H9 (cell line): ENCODE results near the gene AHNAK2. TPM values are rescaled to one million over a fixed set of nuclear protein-coding genes. Genes with fewer than 3 reads are reported as not detected.

ENCODE experiments used
- DNase-seq: peaks from one replicate; pipeline ENCODE4 v3.0.0-alpha.2; 2017
- H2AFZ ChIP-seq: one replicate; pipeline ENCODE4 v1.6.1; 2013; ENCODE audit warnings: mild to moderate bottlenecking, low read length, control low read depth, moderate library complexity
- H2AK5ac ChIP-seq: 2 replicates; pipeline ENCODE4 v1.6.1; 2013; ENCODE audit warnings: low read length, control low read depth, mixed read lengths; ENCODE audit not compliant: insufficient read length
- H2BK120ac ChIP-seq: one replicate; pipeline ENCODE4 v1.6.1; 2013; ENCODE audit warnings: low read depth, mild to moderate bottlenecking, low read length, control low read depth, inconsistent platforms; ENCODE audit not compliant: poor library complexity, severe bottlenecking
- H2BK12ac ChIP-seq: 2 replicates; pipeline ENCODE4 v1.6.1; 2013; ENCODE audit warnings: low read length, control low read depth, mixed read lengths, low read depth; ENCODE audit not compliant: insufficient read length
- H2BK15ac ChIP-seq: 2 replicates; pipeline ENCODE4 v1.6.1; 2013; ENCODE audit warnings: low read depth, low read length, control low read depth
- H2BK20ac ChIP-seq: one replicate; pipeline ENCODE4 v1.6.1; 2013; ENCODE audit warnings: low read depth, mild to moderate bottlenecking, low read length, control low read depth, inconsistent platforms; ENCODE audit not compliant: poor library complexity, severe bottlenecking
- H2BK5ac ChIP-seq: 2 replicates; pipeline ENCODE4 v1.6.1; 2013; ENCODE audit warnings: low read length, control low read depth, mixed read lengths; ENCODE audit not compliant: insufficient read length
- H3K14ac ChIP-seq: 2 replicates; pipeline ENCODE4 v1.6.1; 2013; ENCODE audit warnings: low read length, control low read depth; ENCODE audit not compliant: insufficient read depth
- H3K18ac ChIP-seq: 2 replicates; pipeline ENCODE4 v1.6.1; 2013; ENCODE audit warnings: low read depth, mild to moderate bottlenecking, mixed read lengths, low read length, control low read depth; ENCODE audit not compliant: insufficient read length
- H3K23ac ChIP-seq: 2 replicates; pipeline ENCODE4 v1.6.1; 2013; ENCODE audit warnings: low read length, control low read depth, mixed read lengths, low read depth; ENCODE audit not compliant: insufficient read length
- H3K23me2 ChIP-seq: 2 replicates; pipeline ENCODE4 v1.6.1; 2013; ENCODE audit warnings: low read depth, mild to moderate bottlenecking, mixed read lengths, low read length, control low read depth; ENCODE audit not compliant: insufficient read length, poor library complexity, severe bottlenecking
- H3K27ac ChIP-seq: 2 replicates; pipeline ENCODE4 v1.5.1; 2013; ENCODE audit warnings: low read length, control low read depth, mixed read lengths, low read depth; ENCODE audit not compliant: insufficient read length
- H3K27me3 ChIP-seq: 2 replicates; pipeline ENCODE4 v1.6.1; 2013; ENCODE audit warnings: low read length, control low read depth, inconsistent platforms; ENCODE audit not compliant: insufficient read depth
- H3K4ac ChIP-seq: 2 replicates; pipeline ENCODE4 v1.6.1; 2013; ENCODE audit warnings: low read depth, mild to moderate bottlenecking, control low read depth, inconsistent platforms, low read length, moderate library complexity
- H3K4me1 ChIP-seq: 2 replicates; pipeline ENCODE4 v1.6.1; 2013; ENCODE audit warnings: low read length, control low read depth, inconsistent platforms; ENCODE audit not compliant: insufficient read depth
- H3K4me2 ChIP-seq: 2 replicates; pipeline ENCODE4 v1.6.1; 2013; ENCODE audit warnings: low read length, control low read depth, mixed read lengths; ENCODE audit not compliant: insufficient read length, insufficient read depth
- H3K56ac ChIP-seq: 2 replicates; pipeline ENCODE4 v1.6.1; 2013; ENCODE audit warnings: low read depth, mild to moderate bottlenecking, mixed read lengths, low read length, control low read depth; ENCODE audit not compliant: insufficient read length
- H3K79me1 ChIP-seq: 2 replicates; pipeline ENCODE4 v1.6.1; 2013; ENCODE audit warnings: low read depth, mild to moderate bottlenecking, moderate library complexity, low read length, control low read depth, inconsistent platforms; ENCODE audit not compliant: insufficient read depth, poor library complexity, severe bottlenecking
- H3K79me2 ChIP-seq: 2 replicates; pipeline ENCODE4 v1.6.1; 2013; ENCODE audit warnings: low read length, control low read depth, inconsistent platforms; ENCODE audit not compliant: insufficient read depth
- H3K9ac ChIP-seq: 2 replicates; pipeline ENCODE4 v1.6.1; 2013; ENCODE audit warnings: low read length, control low read depth, mixed read lengths; ENCODE audit not compliant: insufficient read length; ENCODE audit errors: extremely low read depth
- H3K9me3 ChIP-seq: one replicate; pipeline ENCODE4 v1.6.1; 2013; ENCODE audit warnings: low read depth, low read length, inconsistent platforms; ENCODE audit not compliant: control insufficient read depth
- H3T11ph ChIP-seq: one replicate; pipeline ENCODE4 v1.6.1; 2013; ENCODE audit warnings: mild to moderate bottlenecking, low read length, control low read depth, inconsistent platforms
- H4K20me1 ChIP-seq: one replicate; pipeline ENCODE4 v1.6.1; 2013; ENCODE audit not compliant: control insufficient read depth, insufficient read length, insufficient read depth
- H4K5ac ChIP-seq: 2 replicates; pipeline ENCODE4 v1.6.1; 2013; ENCODE audit warnings: low read depth, mild to moderate bottlenecking, mixed read lengths, low read length, control low read depth; ENCODE audit not compliant: insufficient read length
- H4K8ac ChIP-seq: replicated peaks from 2 replicates; pipeline ENCODE4 v1.6.1; 2013; ENCODE audit warnings: low read length, control low read depth, mixed read lengths, low read depth; ENCODE audit not compliant: insufficient read length
- H4K91ac ChIP-seq: 2 replicates; pipeline ENCODE4 v1.6.1; 2013; ENCODE audit warnings: low read depth, mild to moderate bottlenecking, moderate library complexity, mixed read lengths, low read length, control low read depth; ENCODE audit not compliant: insufficient read length
- H3K27ac Mint-ChIP-seq, 3 experiments: 2 replicates in 2 of 3; 3 replicates in 1 of 3; pipeline ENCODE4 v1.8.0; 2020 to 2021; ENCODE audit warnings: mixed read lengths in 3 of 3, mild to moderate bottlenecking in 1 of 3, moderate library complexity in 1 of 3
- H3K27me3 Mint-ChIP-seq: 2 replicates; pipeline ENCODE4 v1.8.0; 2021; ENCODE audit warnings: low read depth, mild to moderate bottlenecking, moderate library complexity, mixed read lengths
- H3K36me3 Mint-ChIP-seq, 3 experiments: 2 replicates in 2 of 3; 3 replicates in 1 of 3; pipeline ENCODE4 v1.8.0; 2020 to 2021; ENCODE audit warnings: low read depth in 3 of 3, mixed read lengths in 3 of 3; ENCODE audit not compliant: insufficient read depth in 1 of 3
- H3K4me1 Mint-ChIP-seq, 2 experiments: 2 replicates each; pipeline ENCODE4 v1.8.0; 2020; ENCODE audit warnings: mixed read lengths in 2 of 2
- H3K4me3 Mint-ChIP-seq, 2 experiments: 2 replicates in 1 of 2; 3 replicates in 1 of 2; pipeline ENCODE4 v1.8.0; 2020 to 2021; ENCODE audit warnings: mild to moderate bottlenecking in 2 of 2, mixed read lengths in 2 of 2, moderate library complexity in 1 of 2
- H3K9me3 Mint-ChIP-seq, 2 experiments: 2 replicates in 1 of 2; 3 replicates in 1 of 2; pipeline ENCODE4 v1.8.0; 2020; ENCODE audit warnings: mild to moderate bottlenecking in 2 of 2, mixed read lengths in 2 of 2, moderate library complexity in 1 of 2
- WGBS: extraction: QIAGEN DNeasy Blood & Tissue Kit; methylation state at CpG from one replicate; pipeline ENCODE4 v1.1.7; 2013; ENCODE audit warnings: missing lambda C conversion rate, low lambda C conversion rate, mixed read lengths; ENCODE audit not compliant: insufficient read length; ENCODE audit errors: extremely low coverage; 5-methylcytosine and 5-hydroxymethylcytosine counted together
- total RNA-seq: library from RNA; stranded (reverse); gene quantifications from 2 replicates; pipeline ENCODE4 v1.2.1, GENCODE V29; 2021
- TF ChIP-seq, protein P1 (sequence below): fragments of 200-600 bp; sonication (generic); conservative IDR thresholded peaks from 3 replicates; pipeline ENCODE4 v1.8.0; 2021; ENCODE audit warnings: antibody characterized with exemption, mild to moderate bottlenecking

AHNAK2 gene
- total RNA-seq, 1 experiment from 2014 or later: 2.8 TPM

DNA sequence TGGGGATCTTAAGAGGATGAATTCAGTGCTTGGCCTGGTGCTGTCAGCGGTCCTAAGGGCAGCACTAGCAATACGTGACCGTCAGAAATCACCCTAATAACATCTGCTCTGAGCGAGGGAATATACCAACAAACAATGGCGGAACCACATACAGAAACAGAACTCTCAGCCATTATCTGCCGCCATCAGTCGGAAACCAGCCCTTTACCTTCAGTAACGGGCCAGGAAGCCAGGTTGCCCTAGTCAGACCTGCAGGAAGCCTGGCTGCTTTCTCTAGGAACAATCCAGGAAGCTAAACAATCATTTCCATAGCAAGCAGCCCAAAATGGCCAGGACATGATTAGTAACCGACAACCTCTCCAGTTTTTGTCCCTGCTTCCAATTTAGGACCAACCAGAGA is 37.1 kb upstream of the AHNAK2 start:
- H3K36me3 Mint-ChIP-seq: peaks cover 18 to 57% (median 50%) of the 10 kb centered on the region in 3 experiments; a peak in 6 of 7 replicates
- no peak overlapping the region for H4K5ac ChIP-seq
- H3K4me1 ChIP-seq: peaks cover 5% of the 10 kb centered on the region; the same call in 1 of the 2 replicates
- H3K23ac ChIP-seq: no peak overlapping the region
- no peak for DNase-seq
- no peak overlapping the region for H4K91ac ChIP-seq
- peak overlapping the region; percentile 0 to 6; a peak in 2 of 5 replicates for H3K4me3 Mint-ChIP-seq
- no peak overlapping the region for H2BK12ac ChIP-seq
- no peak overlapping the region for H3K9ac ChIP-seq
- H3K56ac ChIP-seq: no peak overlapping the region
- H3K4me1 Mint-ChIP-seq: peaks cover 57 to 74% of the 10 kb centered on the region in 2 experiments
- no peak overlapping the region for H3K4me2 ChIP-seq
- no peak overlapping the region for H2AFZ ChIP-seq
- H3K79me2 ChIP-seq: peaks cover 75% of the 10 kb centered on the region
- H3K27me3 ChIP-seq: no peaks in the 10 kb centered on the region
- H2BK5ac ChIP-seq: no peak overlapping the region
- H4K8ac ChIP-seq: no peak overlapping the region
- H4K20me1 ChIP-seq: peaks cover 3% of the 10 kb centered on the region
- peaks cover 5% of the 10 kb centered on the region for H3K23me2 ChIP-seq
- no peak overlapping the region for H2BK15ac ChIP-seq
- H3K9me3 ChIP-seq: no peaks in the 10 kb centered on the region
- peak overlapping the region in 2 of 3 experiments; percentile 10 to 88; a peak in 3 of 7 replicates for H3K27ac Mint-ChIP-seq
- no peak overlapping the region for H3K14ac ChIP-seq
- no peaks in the 10 kb centered on the region; the same call in 1 of the 2 replicates for H3K27me3 Mint-ChIP-seq
- no peak overlapping the region for H3K4ac ChIP-seq
- H3K79me1 ChIP-seq: peaks cover 34% of the 10 kb centered on the region
- no CpG with 5 or more reads among the region's 9 CpGs for WGBS
- TF ChIP-seq, protein P1, sequence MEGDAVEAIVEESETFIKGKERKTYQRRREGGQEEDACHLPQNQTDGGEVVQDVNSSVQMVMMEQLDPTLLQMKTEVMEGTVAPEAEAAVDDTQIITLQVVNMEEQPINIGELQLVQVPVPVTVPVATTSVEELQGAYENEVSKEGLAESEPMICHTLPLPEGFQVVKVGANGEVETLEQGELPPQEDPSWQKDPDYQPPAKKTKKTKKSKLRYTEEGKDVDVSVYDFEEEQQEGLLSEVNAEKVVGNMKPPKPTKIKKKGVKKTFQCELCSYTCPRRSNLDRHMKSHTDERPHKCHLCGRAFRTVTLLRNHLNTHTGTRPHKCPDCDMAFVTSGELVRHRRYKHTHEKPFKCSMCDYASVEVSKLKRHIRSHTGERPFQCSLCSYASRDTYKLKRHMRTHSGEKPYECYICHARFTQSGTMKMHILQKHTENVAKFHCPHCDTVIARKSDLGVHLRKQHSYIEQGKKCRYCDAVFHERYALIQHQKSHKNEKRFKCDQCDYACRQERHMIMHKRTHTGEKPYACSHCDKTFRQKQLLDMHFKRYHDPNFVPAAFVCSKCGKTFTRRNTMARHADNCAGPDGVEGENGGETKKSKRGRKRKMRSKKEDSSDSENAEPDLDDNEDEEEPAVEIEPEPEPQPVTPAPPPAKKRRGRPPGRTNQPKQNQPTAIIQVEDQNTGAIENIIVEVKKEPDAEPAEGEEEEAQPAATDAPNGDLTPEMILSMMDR: no peak
- H2BK120ac ChIP-seq: no peak overlapping the region
- H3T11ph ChIP-seq: no peak overlapping the region
- no peak overlapping the region for H2AK5ac ChIP-seq
- no peak overlapping the region for H3K27ac ChIP-seq
- no peak overlapping the region for H2BK20ac ChIP-seq
- H3K9me3 Mint-ChIP-seq: peaks cover 0 to 2% of the 10 kb centered on the region in 2 experiments; a peak in 1 of 5 replicates
- no peak overlapping the region for H3K18ac ChIP-seq
